Peyer's patch (tissue), 4 donors: ENCODE data around the gene SLC25A19.

Experiments used
- CTCF ChIP-seq, 6 experiments: fragments of 450-650 bp in 4 of 6; fragments of 200-600 bp in 2 of 6; sonication (generic) in 1 of 6; IDR thresholded peaks; one replicate each; pipeline ENCODE4 v1.5.1; 2017 to 2019; ENCODE audit warnings: antibody characterized with exemption in 6 of 6, mild to moderate bottlenecking in 3 of 6, moderate library complexity in 1 of 6
- POLR2A ChIP-seq, 2 donors: fragments of 450-650 bp; IDR thresholded peaks; one replicate each; pipeline ENCODE4 v1.5.1; 2017; ENCODE audit warnings: antibody characterized with exemption in 2 of 2, mild to moderate bottlenecking in 2 of 2, moderate library complexity in 2 of 2

GRCh38 chr17:75239778-75240393 lies 49.3 kb downstream of the SLC25A19 start:
- no peak for TF ChIP-seq CTCF (IDR thresholded peaks at IDR 0.05)
- TF ChIP-seq POLR2A (IDR thresholded peaks at IDR 0.05), result no peak
